Activated CD8-positive, alpha-beta memory T cell treated with anti-CD3 and anti-CD28 coated beads, Interleukin-2, amount 50 U/mL, for 48 hours (primary cell): ENCODE data around the gene TASL.
"Not testable (repeated sequence)": the region's sequence is repeated elsewhere in the genome, so short reads cannot be mapped to it uniquely, and the experiment has no call there.

Experiments used
- DNase-seq: peaks from one replicate; pipeline ENCODE4 v3.0.0-alpha.2; 2020

The TASL gene, protein sequence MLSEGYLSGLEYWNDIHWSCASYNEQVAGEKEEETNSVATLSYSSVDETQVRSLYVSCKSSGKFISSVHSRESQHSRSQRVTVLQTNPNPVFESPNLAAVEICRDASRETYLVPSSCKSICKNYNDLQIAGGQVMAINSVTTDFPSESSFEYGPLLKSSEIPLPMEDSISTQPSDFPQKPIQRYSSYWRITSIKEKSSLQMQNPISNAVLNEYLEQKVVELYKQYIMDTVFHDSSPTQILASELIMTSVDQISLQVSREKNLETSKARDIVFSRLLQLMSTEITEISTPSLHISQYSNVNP

GRCh38 chrX:30577362-30577991, at the start of gene TASL:
TSS of gene TASL (minus strand) at chrX:30577766. CDS start at chrX:30560355, 17,411 bp downstream.
- no peak for DNase-seq

DNA sequence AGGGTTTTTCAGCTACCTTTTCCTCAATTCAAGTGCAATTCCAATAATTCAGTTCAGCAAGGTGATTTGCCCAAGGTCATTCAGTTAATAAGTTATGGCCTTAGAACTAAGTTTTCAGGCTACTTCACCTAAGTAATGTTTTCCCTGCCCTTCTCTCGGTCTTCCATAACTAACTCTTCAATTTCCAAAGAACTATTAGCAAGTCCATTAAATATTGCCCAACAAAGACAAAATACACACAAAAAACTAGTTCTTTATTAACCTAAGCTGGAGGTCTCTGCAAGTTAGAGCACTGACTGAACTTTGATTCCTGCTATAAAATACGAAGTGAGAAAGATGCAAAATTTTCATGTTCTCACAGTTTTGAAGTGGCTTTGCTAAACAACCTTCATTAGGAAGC, 48.8 kb upstream of the TASL start:
- no peak for DNase-seq

- DNase-seq, result no peak
These were observed 44.8 kb upstream of the TASL start for GRCh38 chrX:30622361-30622760.

- no peak for DNase-seq
These were observed 43.5 kb upstream of the TASL start for GRCh38 chrX:30620980-30621618.

- DNase-seq, result no peak
These were observed 42.6 kb upstream of the TASL start for GRCh38 chrX:30620125-30620524.

DNA sequence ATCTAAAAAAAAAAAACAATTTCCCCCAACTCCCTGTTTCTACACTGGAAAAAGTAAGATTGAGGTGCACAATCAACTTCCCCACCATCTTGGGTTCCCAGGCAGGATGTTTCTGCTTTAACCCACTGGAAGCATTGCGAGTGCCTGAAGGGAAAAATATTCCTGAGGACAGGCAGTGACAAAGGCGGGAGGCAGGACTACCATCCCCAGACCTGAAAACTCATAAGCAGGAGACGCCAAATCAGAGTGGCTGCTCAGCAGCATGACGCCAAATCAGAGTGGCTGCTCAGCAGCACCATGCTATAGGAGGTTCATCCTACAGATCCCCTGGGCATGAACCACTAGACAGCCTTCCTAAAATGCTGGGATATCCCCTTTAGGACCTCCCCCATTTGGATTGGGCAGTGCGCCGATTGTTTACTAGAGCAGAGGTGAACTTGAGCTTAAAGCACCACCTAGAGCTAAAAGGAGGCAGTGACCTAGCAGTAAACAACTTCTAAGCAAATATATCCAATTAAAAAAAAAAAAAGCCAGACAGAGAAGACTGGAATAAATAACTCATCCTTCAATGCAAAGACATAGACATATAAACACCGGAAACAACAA, 40.7 kb upstream of the TASL start:
- no peak for DNase-seq

- no peak for DNase-seq
These were observed 37.7 kb upstream of the TASL start for GRCh38 chrX:30615229-30615628.

DNA sequence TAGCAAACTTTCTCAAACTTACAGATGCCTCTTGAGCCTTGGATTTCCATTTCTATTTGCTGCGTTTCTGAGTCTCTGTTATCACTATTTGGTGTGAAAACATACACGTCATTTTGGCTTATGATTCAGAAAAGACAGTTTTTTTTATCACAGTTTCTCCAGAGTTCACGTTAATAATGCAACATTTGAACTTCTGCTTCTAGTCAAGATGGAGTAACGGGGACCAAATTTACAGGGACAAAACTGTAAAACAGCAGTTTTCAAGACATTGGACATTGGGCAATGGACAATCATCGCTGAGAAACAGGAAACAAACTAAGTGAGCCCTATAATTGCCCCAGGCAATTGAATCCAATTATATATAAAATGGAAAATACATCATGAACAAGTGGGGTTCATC, 36.2 kb upstream of the TASL start:
- no peak for DNase-seq

DNA sequence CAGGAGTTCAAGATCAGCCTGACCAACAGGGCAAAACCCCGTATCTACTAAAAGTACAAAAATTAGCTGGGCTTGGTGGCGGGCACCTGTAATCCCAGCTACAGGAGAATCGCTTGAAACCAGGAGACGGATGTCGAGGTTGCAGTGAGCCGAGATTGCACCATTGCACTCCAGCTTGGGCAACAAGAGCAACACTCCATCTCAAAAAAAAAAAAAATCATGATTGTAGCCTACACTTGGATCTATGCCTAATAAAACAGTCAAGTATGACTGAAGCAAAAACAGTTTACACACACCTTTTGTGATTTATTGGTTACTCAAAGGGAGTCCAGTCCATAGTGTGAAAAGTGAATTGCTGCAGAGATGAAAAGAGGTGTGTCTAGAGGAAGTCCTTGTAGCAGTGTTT, 34.7 kb upstream of the TASL start:
- no peak for DNase-seq

DNA sequence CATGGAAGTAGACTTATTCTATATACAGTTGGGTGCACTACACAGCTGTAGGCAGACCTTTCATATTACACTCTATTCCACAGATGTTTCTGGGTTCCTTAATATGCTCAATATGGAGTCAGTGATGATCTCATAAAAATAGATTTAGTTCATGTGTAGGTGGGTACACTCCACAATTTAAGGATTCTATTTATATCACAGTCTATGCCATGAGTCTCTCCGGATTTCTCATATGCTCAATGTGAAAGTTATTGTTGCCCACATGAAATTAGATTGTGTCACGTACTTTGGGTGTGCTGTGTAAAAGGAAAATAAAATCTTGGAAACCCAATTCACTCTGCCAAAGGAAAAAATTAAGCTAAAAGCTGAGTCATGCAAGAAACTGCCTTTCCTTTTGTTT, 32.5 kb upstream of the TASL start:
- no peak for DNase-seq

GRCh38 chrX:30607155-30607554, 29.6 kb upstream of the TASL start:
- DNase-seq, result no peak

GRCh38 chrX:30600269-30601176, 23.0 kb upstream of the TASL start:
- DNase-seq, result not testable (repeated sequence)

- no peak for DNase-seq
These were observed 19.8 kb upstream of the TASL start for GRCh38 chrX:30597216-30598012.

DNA sequence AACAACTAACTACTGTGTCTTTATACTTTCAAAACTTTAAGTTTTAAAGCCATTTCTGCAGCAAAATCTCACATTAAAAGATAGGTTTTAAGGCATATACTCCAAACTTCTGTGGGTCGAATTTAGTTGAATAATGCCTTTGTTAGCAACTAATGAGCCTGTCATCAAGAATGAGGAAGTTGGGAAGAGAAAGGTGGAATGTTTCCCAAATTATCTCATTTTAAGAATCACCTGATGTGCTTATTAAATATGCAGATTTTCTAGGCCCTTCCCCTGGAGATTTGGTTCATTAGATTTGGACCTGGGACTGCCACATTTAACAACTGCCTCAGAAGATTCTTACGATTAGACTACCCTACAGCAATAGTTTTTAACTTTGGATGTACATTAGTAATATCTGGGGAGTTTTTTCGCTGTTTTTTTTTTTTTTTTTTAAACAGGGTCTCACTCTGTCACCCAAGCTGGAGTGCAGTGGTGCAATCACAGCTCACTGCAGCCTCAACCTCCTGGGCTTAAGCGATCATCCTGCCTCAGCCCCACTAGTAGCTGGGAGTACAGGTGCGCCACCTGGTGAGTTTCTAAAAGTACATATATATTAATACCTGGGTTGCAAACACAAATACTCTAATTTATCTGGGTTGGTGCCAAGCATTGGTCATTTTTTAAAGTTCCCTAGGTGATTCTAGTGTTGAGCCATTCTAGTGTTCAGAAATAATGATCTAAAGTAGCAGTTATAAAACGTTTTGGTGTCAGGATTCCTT, 16.1 kb upstream of the TASL start:
- DNase-seq, result no peak

DNA sequence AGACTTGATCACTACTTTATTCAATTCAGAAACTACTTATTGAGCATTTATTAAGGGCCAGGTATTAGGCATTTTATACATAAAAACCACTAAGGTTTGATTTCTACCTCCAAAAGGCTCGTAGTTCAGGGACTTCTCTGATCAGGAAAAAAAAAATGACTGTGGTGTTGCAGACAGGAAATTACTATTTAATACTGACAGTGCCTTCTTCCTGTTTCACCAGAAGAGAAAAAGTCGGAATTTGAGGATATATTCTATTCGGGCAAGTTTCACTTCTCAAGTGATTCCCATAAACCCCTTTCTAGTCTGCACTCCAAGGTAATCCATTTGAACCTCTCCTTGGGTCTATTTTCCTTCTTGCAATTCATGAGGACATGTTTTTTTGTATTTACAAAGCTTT, 15.3 kb upstream of the TASL start:
- no peak for DNase-seq

GRCh38 chrX:30590368-30590767, 12.8 kb upstream of the TASL start:
- DNase-seq, result no peak

DNA sequence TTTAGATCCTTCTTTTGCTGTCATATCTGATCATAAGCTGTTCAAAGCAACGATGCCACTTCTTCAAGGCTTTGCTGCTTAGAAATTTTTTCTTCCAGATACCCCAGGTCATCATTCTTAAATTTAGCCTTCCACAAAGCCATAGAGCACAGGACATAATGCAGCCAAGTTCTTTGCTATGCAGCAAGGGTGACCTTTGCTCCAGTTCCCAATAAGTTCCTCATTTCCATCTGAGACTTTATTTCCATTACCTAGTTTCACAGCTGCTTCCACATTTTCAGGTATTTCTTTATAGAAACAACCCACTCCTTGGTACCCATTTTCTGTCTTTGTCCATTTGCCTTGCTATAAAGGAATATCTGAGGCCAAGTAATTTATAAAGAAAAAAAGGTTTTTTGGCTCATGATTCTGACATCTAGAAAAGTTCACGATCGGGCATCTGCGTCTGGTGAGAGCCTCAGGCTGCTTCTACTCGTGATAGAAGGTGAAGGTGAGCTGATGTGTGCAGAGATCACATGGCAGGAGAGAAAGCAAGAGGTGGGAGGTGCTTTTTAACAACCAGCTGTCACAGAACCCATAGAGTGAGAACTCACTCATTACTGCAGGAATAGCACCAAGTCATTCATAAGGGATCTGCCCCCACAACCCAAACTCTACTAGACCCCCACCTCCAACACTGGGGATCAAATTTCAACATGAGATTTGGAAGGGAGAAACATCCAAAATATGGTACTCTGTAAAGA, 11.8 kb upstream of the TASL start:
- no peak for DNase-seq

GRCh38 chrX:30586516-30586915, 8.9 kb upstream of the TASL start:
- no peak for DNase-seq

- DNase-seq, result no peak
These were observed 5.1 kb upstream of the TASL start for GRCh38 chrX:30582664-30583063.

DNA sequence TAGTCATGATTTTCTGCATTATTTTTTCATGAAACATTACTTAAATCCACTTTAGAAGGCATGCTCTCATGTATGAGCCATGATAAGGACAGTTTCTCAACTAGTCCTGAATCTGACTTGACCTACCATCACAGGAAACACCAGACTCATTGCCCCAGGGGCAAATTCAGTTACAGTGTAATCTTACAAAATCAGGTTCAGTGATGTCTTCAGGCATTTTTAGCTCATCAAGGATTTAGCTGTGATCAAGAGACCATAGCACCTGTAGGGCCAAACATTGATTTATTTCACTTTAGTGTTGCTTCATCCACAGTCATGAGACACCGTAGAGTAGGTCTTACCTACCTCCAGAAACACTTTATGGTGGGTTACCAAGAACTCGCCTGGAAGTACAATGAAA, 3.1 kb upstream of the TASL start:
- DNase-seq, result no peak
